ENCODE data around the gene COPB2.

Gene COPB2

DNA sequence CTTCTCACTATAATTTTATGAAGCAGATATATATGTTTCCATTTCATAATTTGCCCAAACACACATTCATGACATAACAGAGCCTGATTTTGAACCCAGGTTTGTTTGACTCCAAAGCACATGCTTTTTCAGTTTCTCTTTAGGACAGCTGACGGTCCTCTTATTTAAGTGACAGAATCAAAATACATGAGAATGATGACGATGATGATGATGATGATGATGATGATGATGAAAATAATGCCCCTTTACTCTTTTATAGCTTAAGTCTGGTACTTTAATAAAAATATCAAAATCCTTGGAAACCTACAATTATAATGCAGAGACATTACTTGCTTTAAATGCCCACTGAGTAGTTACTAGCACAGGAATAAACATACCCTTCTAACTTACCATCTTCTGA lies 15.3 kb downstream of the COPB2 start:
- no peaks in the 10 kb centered on the region for H3K27me3 ChIP-seq (ENCODE audit: low read length)
- no peak overlapping the region for H3K27ac ChIP-seq (ENCODE audit: low read depth, low read length)
- H3K79me2 ChIP-seq (ENCODE audit: insufficient read depth, low read length), result 0 out of 2 replicates have a peak, but pooled peaks cover 2% of the 10 kb centered on the region
- no peaks in the 10 kb centered on the region for H3K9me2 ChIP-seq (replicated peaks; ENCODE audit: insufficient read depth, low read length)
- H3K4me3 ChIP-seq (ENCODE audit: insufficient read depth, low read length, poor library complexity, severe bottlenecking), result no peak overlapping the region
- H4K20me1 ChIP-seq (ENCODE audit: low read depth, low read length), result no peaks in the 10 kb centered on the region
- H3K4me2 ChIP-seq (ENCODE audit: low read depth, low read length, poor library complexity, severe bottlenecking), result no peak overlapping the region
- no peaks in the 10 kb centered on the region for H3F3A ChIP-seq (ENCODE audit: insufficient read depth)
- no peak overlapping the region for H2AFZ ChIP-seq (ENCODE audit: low read depth, low read length, severe bottlenecking)
- H3K36me3 ChIP-seq (ENCODE audit: low read length), result peaks cover 65% of the 10 kb centered on the region
- TF ChIP-seq, protein P1, sequence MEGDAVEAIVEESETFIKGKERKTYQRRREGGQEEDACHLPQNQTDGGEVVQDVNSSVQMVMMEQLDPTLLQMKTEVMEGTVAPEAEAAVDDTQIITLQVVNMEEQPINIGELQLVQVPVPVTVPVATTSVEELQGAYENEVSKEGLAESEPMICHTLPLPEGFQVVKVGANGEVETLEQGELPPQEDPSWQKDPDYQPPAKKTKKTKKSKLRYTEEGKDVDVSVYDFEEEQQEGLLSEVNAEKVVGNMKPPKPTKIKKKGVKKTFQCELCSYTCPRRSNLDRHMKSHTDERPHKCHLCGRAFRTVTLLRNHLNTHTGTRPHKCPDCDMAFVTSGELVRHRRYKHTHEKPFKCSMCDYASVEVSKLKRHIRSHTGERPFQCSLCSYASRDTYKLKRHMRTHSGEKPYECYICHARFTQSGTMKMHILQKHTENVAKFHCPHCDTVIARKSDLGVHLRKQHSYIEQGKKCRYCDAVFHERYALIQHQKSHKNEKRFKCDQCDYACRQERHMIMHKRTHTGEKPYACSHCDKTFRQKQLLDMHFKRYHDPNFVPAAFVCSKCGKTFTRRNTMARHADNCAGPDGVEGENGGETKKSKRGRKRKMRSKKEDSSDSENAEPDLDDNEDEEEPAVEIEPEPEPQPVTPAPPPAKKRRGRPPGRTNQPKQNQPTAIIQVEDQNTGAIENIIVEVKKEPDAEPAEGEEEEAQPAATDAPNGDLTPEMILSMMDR (IDR thresholded peaks at IDR 0.05; ENCODE audit: insufficient read depth, low read length, poor library complexity, severe bottlenecking), result no peak
- TF ChIP-seq EZH2phosphoT487 (conservative IDR thresholded peaks at IDR 0.05; ENCODE audit: low read length), result no peak
- H3K9ac ChIP-seq (ENCODE audit: low read length), result no peak overlapping the region
- H3K9me3 ChIP-seq (ENCODE audit: insufficient read depth, low read length), result no peaks in the 10 kb centered on the region

DNA sequence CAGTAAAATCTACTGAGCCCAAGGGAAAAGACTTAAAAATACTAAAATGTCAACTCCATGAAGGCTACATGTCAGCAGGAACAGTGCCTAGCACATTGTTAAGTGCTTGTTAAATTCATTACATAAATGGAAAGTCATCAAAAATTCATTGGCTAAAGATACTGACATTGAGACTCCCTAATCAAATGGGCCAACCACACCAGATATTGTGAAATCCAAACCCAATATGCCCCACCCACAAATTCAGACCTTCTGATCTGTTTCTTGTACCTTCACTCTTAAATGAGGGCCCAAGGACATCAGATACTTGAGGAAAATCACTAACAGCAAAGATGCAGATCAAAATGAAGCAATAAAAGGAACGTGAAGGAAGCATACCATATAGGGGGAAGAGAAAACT lies 24.9 kb downstream of the COPB2 start:
- Histone ChIP-seq H3K9me3 (ENCODE audit: insufficient read depth, low read length) (no peaks in the 10 kb centered on the region), H3K4me3 (ENCODE audit: insufficient read depth, low read length, poor library complexity, severe bottlenecking) (no peak overlapping the region), H3K36me3 (ENCODE audit: low read length) (peaks cover 63% of the 10 kb centered on the region), H3K27me3 (ENCODE audit: low read length) (no peaks in the 10 kb centered on the region), H3F3A (ENCODE audit: insufficient read depth) (0 out of 2 replicates have a peak, but pooled peaks cover 7% of the 10 kb centered on the region), H3K9me2 (replicated peaks; ENCODE audit: insufficient read depth, low read length) (no peaks in the 10 kb centered on the region), H3K9ac (ENCODE audit: low read length) (no peak overlapping the region), H2AFZ (ENCODE audit: low read depth, low read length, severe bottlenecking) (no peak overlapping the region), H3K27ac (ENCODE audit: low read depth, low read length) (no peak overlapping the region), H3K4me2 (ENCODE audit: low read depth, low read length, poor library complexity, severe bottlenecking) (no peak overlapping the region), H3K79me2 (ENCODE audit: insufficient read depth, low read length) (0 out of 2 replicates have a peak, but pooled peaks cover 2% of the 10 kb centered on the region), H4K20me1 (ENCODE audit: low read depth, low read length) (no peaks in the 10 kb centered on the region)
- TF ChIP-seq, protein P1 (IDR thresholded peaks at IDR 0.05; ENCODE audit: insufficient read depth, low read length, poor library complexity, severe bottlenecking), result no peak
- no peak for TF ChIP-seq EZH2phosphoT487 (conservative IDR thresholded peaks at IDR 0.05; ENCODE audit: low read length)

DNA sequence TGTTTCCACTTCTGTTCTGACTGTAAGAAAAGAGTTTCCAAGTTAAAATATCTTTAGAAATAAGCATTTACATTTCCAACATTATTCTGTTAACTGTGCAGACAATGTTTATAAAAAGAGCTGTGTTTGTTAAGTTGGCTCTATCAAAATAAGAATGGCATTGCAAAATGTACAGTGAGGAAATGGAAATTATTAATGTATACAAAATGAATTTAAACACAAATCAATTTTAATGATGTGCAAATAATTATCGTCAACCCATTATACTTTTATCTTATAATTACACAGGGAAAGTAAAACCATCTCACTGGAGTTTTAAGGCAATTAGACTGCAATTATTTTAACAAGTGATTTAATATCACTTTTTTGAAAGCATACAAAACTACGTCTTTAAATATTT lies 28.2 kb downstream of the COPB2 start:
- no peak overlapping the region for H3K4me2 ChIP-seq (ENCODE audit: low read depth, low read length, poor library complexity, severe bottlenecking)
- H3K27me3 ChIP-seq (ENCODE audit: low read length), result no peaks in the 10 kb centered on the region
- H3K4me3 ChIP-seq (ENCODE audit: insufficient read depth, low read length, poor library complexity, severe bottlenecking), result no peak overlapping the region
- H3K36me3 ChIP-seq (ENCODE audit: low read length), result peaks cover 56% of the 10 kb centered on the region
- no peak overlapping the region for H3K9ac ChIP-seq (ENCODE audit: low read length)
- no peaks in the 10 kb centered on the region for H3K9me3 ChIP-seq (ENCODE audit: insufficient read depth, low read length)
- H3F3A ChIP-seq (ENCODE audit: insufficient read depth), result peaks cover 7% of the 10 kb centered on the region; the same call in 1 of the 2 replicates
- TF ChIP-seq, protein P1 (IDR thresholded peaks at IDR 0.05; ENCODE audit: insufficient read depth, low read length, poor library complexity, severe bottlenecking), result no peak
- TF ChIP-seq EZH2phosphoT487 (conservative IDR thresholded peaks at IDR 0.05; ENCODE audit: low read length), result no peak
- no peak overlapping the region for H3K27ac ChIP-seq (ENCODE audit: low read depth, low read length)
- no peaks in the 10 kb centered on the region for H4K20me1 ChIP-seq (ENCODE audit: low read depth, low read length)
- no peak overlapping the region for H2AFZ ChIP-seq (ENCODE audit: low read depth, low read length, severe bottlenecking)
- H3K9me2 ChIP-seq (replicated peaks; ENCODE audit: insufficient read depth, low read length), result no peaks in the 10 kb centered on the region
- 0 out of 2 replicates have a peak, but pooled peaks cover 2% of the 10 kb centered on the region for H3K79me2 ChIP-seq (ENCODE audit: insufficient read depth, low read length)
